Measurements from ENCODE around the gene SULT1A2.

SULT1A2 gene

DNA sequence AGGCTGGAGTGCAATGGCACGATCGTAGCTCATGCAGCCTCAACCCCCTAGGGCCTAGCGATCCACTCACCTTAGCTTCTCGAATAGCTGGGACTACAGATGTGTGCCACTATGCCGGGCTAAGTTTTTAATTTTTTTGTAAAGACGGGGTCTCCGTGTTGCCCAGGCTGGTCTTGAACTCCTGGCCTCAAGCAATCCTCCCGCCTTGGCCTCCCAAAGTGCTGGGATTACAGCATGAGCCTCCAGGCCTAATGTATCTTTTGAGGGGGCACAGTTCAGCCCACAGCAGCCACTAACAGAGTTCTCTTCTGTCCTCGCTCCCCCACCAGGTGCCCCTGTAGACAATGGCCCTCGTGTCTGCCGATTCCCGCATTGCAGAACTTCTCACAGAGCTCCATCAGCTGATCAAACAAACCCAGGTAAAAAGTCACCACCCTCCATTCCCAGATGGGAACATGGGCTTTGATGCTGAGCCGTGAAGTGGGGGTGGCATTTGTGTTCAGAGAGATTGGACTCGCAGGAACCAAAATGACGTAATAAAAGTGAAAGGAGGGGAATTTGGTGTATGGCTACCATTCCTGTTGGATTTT, 16.0 kb downstream of the SULT1A2 start:
- DNase-seq = no peak
- H3K27me3 ChIP-seq = no peaks in the 10 kb centered on the region
- no peak overlapping the region for H3K4me3 ChIP-seq (ENCODE audit: low read depth, low read length)
- no peaks in the 10 kb centered on the region for H3K9me3 ChIP-seq
- no peaks in the 10 kb centered on the region for H3K4me1 ChIP-seq
- TF ChIP-seq CTCF (IDR thresholded peaks at IDR 0.05; ENCODE audit: low read depth, low read length) = no peak
- H3K36me3 ChIP-seq = peaks cover 21% of the 10 kb centered on the region

GRCh38 chr16:28575446-28576109, 21.3 kb downstream of the SULT1A2 start:
- DNase-seq = no peak
- Histone ChIP-seq H3K36me3 (peaks cover 1% of the 10 kb centered on the region; the same call in 1 of the 2 replicates), H3K27me3 (no peaks in the 10 kb centered on the region), H3K4me3 (ENCODE audit: low read depth, low read length) (no peak overlapping the region), H3K9me3 (no peaks in the 10 kb centered on the region), H3K4me1 (no peaks in the 10 kb centered on the region)
- TF ChIP-seq CTCF (IDR thresholded peaks at IDR 0.05; ENCODE audit: low read depth, low read length) = no peak

DNA sequence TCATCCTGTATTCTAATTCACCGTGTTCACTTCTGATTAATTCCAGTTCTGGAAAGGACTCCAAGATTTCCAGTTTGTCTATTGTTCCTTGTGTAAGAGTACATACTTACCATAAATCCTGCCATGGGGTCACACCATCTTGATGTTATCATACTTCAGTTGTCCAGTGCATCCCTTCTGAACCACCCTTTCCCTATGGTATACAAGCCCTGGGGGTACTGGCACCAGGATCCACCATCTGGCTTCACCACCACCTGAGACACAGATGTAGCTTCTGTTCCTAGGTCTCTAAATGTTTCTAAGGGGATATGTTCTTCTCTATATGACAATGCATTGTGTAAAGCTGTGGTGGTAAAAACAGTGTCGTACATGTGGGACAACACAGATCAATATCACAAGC, 21.9 kb downstream of the SULT1A2 start:
- no peak for DNase-seq
- no peak for TF ChIP-seq CTCF (IDR thresholded peaks at IDR 0.05; ENCODE audit: low read depth, low read length)
- no peak overlapping the region for H3K4me3 ChIP-seq (ENCODE audit: low read depth, low read length)

DNA sequence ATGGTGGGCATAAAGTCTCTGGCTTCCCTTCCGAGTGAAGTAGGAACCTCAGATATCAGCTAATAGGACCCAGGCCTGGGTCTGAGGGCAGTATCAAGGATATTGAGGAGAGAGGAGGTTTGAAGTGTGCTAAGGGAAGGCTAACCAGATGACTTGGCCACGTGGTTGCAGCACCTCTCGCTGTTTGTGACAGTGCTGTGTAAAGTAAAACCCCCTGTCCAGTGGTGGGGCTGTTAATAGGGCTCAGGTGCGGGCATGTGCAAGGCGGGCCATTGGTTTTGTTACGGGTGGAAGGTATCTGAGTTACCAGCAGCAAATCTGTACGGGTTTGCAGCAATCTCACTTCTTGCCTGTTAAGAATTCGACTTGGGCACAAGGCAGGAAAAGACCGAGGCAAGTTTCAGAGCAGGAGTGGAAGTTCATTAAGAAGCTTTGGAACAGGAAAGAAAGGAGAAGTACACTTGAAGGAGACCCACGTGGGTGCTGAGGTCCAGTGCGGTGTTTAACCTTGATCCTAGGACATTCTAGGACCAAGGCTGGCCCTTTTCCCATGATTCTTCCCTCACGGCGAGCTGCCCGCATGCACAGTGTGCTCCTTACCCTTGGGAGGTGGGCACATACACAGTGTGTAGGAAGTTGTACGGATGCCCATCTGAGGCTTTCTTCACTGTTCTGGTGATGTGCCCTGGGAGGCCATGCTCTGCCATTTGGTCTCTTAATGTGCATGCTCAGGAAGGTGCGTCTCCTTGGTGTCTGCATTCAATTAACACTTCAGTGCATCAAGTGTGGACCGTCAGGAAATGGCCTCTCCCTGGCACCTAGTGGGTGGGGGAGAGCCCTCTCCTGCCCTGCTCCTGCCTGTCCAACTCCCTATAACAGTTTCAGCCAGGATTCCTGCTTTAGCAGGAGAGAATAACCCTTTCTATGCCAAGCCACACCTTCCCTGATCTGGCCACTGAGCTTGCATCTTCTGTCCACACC, 22.8 kb downstream of the SULT1A2 start:
- no peak for DNase-seq
- no peak for TF ChIP-seq CTCF (IDR thresholded peaks at IDR 0.05; ENCODE audit: low read depth, low read length)

More for the DNA sequence above, 21.9 kb downstream of the SULT1A2 start:
- H3K4me1 ChIP-seq = no peaks in the 10 kb centered on the region
- no peaks in the 10 kb centered on the region for H3K27me3 ChIP-seq
- H3K9me3 ChIP-seq = no peaks in the 10 kb centered on the region
- H3K36me3 ChIP-seq = no peaks in the 10 kb centered on the region

GRCh38 chr16:28572696-28573510, 23.9 kb downstream of the SULT1A2 start:
- Histone ChIP-seq H3K4me1 (no peaks in the 10 kb centered on the region), H3K27me3 (no peaks in the 10 kb centered on the region), H3K36me3 (no peaks in the 10 kb centered on the region), H3K9me3 (no peaks in the 10 kb centered on the region), H3K4me3 (ENCODE audit: low read depth, low read length) (no peak overlapping the region)
- TF ChIP-seq CTCF (IDR thresholded peaks at IDR 0.05; ENCODE audit: low read depth, low read length) = no peak
- no peak for DNase-seq

More for the DNA sequence above, 22.8 kb downstream of the SULT1A2 start:
- Histone ChIP-seq H3K27me3 (no peaks in the 10 kb centered on the region), H3K4me1 (no peaks in the 10 kb centered on the region), H3K9me3 (no peaks in the 10 kb centered on the region), H3K4me3 (ENCODE audit: low read depth, low read length) (no peak overlapping the region), H3K36me3 (no peaks in the 10 kb centered on the region)
